ENCODE results near the gene NAGPA.

Gene NAGPA

GRCh38 chr16:5045499-5046115, 11.9 kb upstream of the NAGPA start:
- TF ChIP-seq RAD21 (IDR thresholded peaks at IDR 0.05; ENCODE audit: low read depth) (no peak), FOXM1 (IDR thresholded peaks at IDR 0.05; ENCODE audit: borderline replicate concordance, low read depth) (no peak), TEAD4 (IDR thresholded peaks at IDR 0.05) (no peak), ZBTB7A (IDR thresholded peaks at IDR 0.05; ENCODE audit: low read depth) (no peak), MAX (IDR thresholded peaks at IDR 0.05) (no peak), TAF1 (IDR thresholded peaks at IDR 0.05; ENCODE audit: low read depth) (no peak), CREB1 (IDR thresholded peaks at IDR 0.05; ENCODE audit: low read depth) (no peak), NFIC (IDR thresholded peaks at IDR 0.05) (no peak), REST (IDR thresholded peaks at IDR 0.05; ENCODE audit: low read depth) (no peak), EP300 (IDR thresholded peaks at IDR 0.05; ENCODE audit: borderline replicate concordance) (no peak), USF1 (IDR thresholded peaks at IDR 0.05) (no peak), EGR1 (IDR thresholded peaks at IDR 0.05) (no peak), YY1 (IDR thresholded peaks at IDR 0.05; ENCODE audit: low read depth) (no peak), CEBPB (IDR thresholded peaks at IDR 0.05) (no peak), TCF12 (IDR thresholded peaks at IDR 0.05; ENCODE audit: low read depth) (no peak)

- TF ChIP-seq RAD21 (IDR thresholded peaks at IDR 0.05; ENCODE audit: low read depth) (no peak), NFIC (IDR thresholded peaks at IDR 0.05) (no peak), CREB1 (IDR thresholded peaks at IDR 0.05; ENCODE audit: low read depth) (no peak), USF1 (IDR thresholded peaks at IDR 0.05) (no peak), TCF12 (IDR thresholded peaks at IDR 0.05; ENCODE audit: low read depth) (no peak), EGR1 (IDR thresholded peaks at IDR 0.05) (no peak), CEBPB (IDR thresholded peaks at IDR 0.05) (no peak), EP300 (IDR thresholded peaks at IDR 0.05; ENCODE audit: borderline replicate concordance) (no peak), REST (IDR thresholded peaks at IDR 0.05; ENCODE audit: low read depth) (no peak), TAF1 (IDR thresholded peaks at IDR 0.05; ENCODE audit: low read depth) (no peak), YY1 (IDR thresholded peaks at IDR 0.05; ENCODE audit: low read depth) (no peak), TEAD4 (IDR thresholded peaks at IDR 0.05) (no peak), FOXM1 (IDR thresholded peaks at IDR 0.05; ENCODE audit: borderline replicate concordance, low read depth) (no peak)
Observed at GRCh38 chr16:5044011-5044540, 10.3 kb upstream of the NAGPA start.

GRCh38 chr16:5042574-5043171, 8.9 kb upstream of the NAGPA start:
- TF ChIP-seq REST (IDR thresholded peaks at IDR 0.05; ENCODE audit: low read depth), result peak; percentile 82
- TF ChIP-seq CREB1 (IDR thresholded peaks at IDR 0.05; ENCODE audit: low read depth), result no peak

GRCh38 chr16:5041600-5042133, 7.9 kb upstream of the NAGPA start:
- no peak for TF ChIP-seq TEAD4 (IDR thresholded peaks at IDR 0.05)
- TF ChIP-seq EP300 (IDR thresholded peaks at IDR 0.05; ENCODE audit: borderline replicate concordance), result no peak
- no peak for TF ChIP-seq MAX (IDR thresholded peaks at IDR 0.05)
- no peak for TF ChIP-seq USF1 (IDR thresholded peaks at IDR 0.05)
- no peak for TF ChIP-seq TCF12 (IDR thresholded peaks at IDR 0.05; ENCODE audit: low read depth)
- no peak for TF ChIP-seq CEBPB (IDR thresholded peaks at IDR 0.05)
- no peak for TF ChIP-seq NFIC (IDR thresholded peaks at IDR 0.05)
- TF ChIP-seq FOXM1 (IDR thresholded peaks at IDR 0.05; ENCODE audit: borderline replicate concordance, low read depth), result no peak
- TF ChIP-seq TAF1 (IDR thresholded peaks at IDR 0.05; ENCODE audit: low read depth), result no peak
- no peak for TF ChIP-seq REST (IDR thresholded peaks at IDR 0.05; ENCODE audit: low read depth)

Data from Ishikawa (cell line).